ENCODE data around the gene OSBPL10.

DNA sequence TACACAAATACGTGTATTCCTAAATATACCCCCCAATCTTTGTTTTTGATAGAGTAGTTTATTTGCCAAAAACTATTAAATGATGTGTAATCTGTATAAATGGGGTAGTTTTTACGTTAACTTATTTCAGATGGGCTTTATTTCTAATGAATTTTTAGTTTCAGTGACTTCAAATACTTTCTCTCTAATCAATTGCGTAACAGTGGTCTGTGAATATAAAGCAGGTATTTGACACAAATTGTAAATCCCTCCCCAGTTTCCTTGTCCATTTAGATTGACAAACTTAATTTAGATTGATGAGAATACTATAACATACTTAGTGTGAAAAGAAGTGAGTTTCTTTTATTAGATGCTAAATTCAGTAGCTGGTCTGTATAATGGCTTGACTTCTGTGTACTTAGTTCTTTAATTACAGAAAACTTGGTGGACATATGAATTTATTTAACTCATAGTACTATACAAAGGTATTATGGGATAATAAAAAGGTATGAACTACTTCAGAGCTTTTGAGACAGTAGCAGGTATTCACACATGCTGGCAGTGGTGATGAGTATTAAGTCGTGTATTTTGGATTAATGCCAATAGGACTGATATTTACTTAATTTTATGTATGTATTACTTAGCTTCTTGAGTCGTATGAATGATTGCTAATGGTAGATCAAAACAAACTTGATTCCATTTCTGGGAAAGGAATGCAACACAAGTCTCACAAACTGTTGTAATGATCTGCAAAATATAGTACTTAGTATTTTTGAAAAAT lies 366.7 kb downstream of the OSBPL10 start:
- no peak for TF ChIP-seq CTCF (IDR thresholded peaks at IDR 0.05; ENCODE audit: low read length)
- no peak for TF ChIP-seq EZH2 (IDR thresholded peaks at IDR 0.05; ENCODE audit: borderline replicate concordance, low read length)

Measured in OCI-LY1 (cell line).